Glomerular endothelial cell (primary cell): Measurements from ENCODE around the gene ZNRF1. TPM values are rescaled to one million over a fixed set of nuclear protein-coding genes. Genes with fewer than 3 reads are reported as not detected.

ENCODE experiments used
- DNase-seq: peaks from one replicate; pipeline ENCODE4 v3.0.0-alpha.2; 2011; ENCODE audit warnings: low read depth, low spot score; ENCODE audit errors: extremely low read depth
- total RNA-seq: library from RNA; depleted of rRNA; stranded (reverse); fragments of >200 nt; gene quantifications from 2 replicates; pipeline ENCODE4 v1.2.3, GENCODE V29; 2015

The ZNRF1 gene
- total RNA-seq, 1 donor from 2014 or later, result 50.2 TPM

DNA sequence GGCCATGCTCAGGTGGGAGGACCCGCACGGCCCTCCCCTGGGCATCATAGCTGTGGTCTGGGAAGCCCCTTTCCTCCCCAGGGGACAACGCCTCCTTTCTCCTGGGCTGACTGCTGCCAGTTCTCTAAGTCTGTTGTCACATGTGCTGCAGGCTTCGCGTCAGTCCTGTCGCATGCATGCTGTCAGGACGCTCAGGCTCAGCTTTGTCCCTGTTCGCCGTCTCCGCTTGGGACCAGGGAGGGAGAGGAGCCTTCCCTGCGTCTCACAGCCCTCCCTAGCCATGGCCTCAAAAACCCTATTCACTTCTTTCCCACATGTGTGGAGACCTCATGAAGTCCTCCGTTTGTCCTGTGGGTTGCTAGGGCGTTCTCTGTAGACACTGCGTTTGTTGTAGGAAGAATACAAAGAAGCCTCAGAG, 96.4 kb downstream of the ZNRF1 start:
- DNase-seq, result no peak

DNA sequence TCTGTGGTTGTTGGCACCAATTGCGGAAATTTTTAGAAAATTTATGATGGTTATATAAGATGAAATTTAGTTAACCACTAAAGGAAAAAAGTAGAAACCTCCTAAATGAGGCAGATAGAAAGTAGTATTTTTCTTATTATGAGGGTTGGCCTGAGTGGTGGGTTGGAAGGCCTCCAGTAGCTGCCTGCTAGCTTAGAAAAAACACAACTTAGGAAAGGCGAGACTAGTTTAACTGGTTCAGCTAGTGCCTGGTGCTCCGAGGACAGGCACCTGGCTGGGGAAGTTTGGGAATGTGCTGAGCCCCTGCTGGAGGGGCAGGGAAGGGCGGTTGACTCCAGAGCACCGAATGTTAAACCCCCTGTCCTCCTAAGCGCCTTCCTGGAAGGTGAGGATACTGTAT, 97.8 kb downstream of the ZNRF1 start:
- DNase-seq, result no peak

DNA sequence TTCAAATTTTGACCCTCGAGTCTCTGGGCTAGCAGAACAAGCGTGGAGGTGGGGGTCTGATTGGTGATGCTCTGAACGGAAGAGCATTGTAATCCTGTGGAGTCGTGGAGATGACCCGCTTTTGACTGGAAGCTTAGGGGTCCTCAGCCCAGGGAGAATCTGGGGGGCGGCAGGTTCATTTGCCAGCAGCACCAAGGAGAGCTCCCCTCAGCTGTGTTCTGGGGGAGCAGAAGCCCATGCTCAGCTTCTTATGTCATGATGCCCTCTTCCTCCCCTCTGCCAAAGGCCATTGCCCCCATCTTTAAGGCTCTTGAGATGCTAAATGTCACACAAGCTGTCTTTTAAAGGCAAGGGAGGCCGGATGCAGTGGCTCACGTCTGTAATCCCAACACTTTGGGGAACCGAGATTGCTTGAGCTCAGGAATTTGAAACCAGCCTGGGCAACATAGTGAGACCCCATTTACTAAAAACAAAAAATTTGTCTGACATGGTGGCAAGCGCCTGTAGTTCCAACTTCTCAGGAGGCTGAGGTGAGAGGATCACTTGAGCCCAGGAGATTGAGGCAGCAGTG, 98.5 kb downstream of the ZNRF1 start:
- DNase-seq, result no peak

DNA sequence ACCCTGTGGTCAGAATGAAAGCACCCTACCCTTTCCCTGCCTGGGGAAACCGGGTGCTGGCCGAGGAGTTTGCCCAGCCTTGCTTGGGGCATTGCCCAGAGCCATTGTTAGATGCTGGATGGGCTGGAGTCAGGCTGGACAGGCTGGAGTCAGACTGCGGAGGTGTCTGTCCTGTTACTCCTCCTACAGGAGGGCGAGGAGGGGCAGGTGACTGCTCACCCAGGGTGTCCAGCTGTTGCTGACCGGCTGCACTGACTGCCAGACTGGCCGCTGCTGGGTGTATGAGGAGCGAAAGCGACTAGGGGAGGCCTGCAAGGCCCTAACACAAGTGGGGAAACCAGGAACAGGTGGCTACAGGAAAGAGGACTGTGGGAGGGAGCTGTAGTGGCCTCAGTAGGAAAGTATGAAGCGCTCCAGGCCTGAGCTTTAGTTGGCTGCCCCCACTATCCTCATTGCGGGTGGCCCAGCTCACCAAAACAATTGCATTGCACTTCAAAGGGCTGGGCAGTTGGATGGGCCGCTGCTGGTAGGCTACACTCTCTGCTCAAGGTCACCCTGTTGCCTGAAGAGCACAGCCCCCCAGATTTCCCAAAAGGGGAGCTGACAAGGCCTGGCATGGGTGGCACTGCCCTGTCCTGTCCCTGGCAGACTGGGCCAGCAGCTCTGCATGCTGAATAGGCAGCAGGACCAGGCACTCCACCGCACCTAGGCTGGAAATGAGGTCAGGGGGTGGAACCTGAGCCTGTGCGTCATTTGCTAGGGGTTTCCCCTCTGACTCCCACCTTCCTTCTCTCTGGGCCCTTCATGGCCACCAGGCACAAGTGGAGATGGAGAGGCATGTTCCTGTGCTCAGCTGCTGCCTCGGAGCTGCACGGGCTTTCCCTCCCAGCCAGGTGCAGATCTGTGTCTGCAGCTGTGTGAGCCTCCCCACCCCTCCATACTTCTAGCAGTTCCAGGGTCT, 99.4 kb downstream of the ZNRF1 start:
- DNase-seq, result no peak

DNA sequence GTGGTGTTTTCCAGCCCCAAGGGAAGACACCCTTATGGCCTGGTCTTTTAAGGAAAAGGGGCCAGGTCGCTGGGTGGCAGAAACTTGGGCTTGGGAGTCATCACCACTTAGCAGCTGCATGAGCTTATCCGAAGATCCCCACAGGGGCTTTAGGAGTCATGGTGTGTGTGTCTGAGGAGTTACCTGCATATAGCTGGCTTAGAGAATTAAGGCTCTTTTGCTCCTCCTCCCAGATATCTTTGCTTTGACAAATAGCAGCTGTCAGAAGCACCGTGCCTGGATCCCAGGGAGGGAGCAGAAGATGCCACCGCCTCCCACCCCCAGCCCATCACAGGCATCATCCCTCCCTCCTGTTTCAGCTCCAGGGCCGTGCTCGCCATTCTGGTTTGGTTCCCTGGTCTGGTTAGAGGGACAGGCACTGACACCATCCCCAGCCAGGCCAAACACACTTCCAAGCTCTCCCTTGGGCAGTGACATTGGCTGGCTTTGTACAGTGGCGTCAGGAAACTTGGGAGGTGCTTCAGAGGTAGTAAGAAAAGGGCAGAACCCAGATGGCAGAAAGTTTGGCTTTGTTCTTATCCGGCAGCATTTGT, 100.3 kb downstream of the ZNRF1 start:
- no peak for DNase-seq

DNA sequence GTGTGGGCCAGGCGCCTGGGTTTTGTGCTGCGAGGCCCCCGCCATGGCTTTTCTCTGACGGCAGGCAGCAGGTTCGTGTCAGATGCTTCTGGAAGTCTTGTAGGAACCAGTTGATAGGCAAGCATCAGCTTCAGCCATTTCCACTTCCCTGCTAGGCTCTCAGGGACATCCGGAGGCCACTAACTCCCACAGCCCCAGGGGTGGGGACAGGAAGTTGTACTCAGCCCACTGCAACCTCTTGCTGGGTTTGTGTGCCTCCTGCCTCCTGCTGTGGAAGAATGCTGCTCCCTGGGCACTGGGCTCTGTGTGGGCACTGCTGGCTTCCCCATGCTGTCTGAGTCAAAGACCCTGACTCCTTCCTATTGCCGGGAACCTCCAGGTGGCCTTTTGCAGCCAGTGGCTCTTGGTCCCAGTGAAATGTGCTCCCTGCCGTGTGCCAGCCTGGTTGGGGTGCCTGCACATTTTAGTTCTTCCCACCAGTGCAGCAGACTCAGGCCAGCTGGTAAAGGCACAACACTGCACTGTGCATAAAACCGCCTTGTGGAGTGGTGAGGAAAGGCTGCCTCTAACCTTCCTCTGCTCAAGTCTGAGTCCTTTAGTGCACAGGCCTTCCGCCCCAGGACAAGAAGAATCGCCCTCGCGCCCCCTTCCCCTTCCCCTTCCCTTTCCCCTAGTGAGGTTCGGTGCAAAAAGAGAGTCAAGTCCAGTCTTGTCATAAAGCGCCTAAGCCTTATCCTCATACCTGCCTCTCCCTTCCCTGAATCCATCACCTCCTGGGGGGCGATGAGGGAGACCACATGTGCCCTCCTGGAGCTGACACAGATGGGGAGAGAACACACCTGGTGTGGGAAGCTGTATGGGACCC, 101.1 kb downstream of the ZNRF1 start:
- no peak for DNase-seq

DNA sequence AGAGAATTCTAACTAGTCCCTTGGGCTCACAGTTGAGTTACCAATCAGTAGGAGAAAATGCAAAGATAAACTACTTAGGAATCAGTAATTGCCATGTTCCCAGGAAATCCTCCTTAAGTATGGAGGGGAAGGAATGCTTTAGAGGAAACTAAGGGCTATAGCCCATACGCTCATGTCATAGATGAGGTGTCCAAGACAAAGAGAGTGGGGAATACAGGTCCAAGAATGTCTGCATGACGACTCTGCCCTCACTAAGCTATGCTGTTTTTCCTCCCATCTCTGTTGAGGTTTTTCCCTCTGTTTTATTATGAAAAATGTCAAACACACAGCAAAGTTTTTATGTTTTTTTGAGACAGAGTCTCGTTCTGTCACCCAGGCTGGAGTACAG, 101.8 kb downstream of the ZNRF1 start:
- no peak for DNase-seq

DNA sequence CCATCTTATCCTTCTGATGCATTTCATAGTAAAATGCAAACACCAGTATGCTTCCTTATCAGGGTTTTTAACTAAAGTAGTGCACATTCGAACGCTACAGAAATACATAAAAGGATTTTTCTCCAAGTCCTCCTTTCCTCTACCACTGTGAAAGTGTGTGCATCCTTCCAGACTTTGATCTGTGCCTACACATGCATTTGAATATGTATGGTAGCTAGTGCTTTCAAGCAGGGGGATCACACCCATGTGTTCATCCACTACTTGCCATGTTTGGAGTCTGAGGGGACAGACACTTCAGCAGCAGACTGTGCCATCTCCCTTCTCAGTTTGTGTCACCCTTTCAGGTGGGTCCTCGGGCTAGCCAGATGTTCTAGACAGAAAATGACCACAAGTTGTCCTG, 102.8 kb downstream of the ZNRF1 start:
- no peak for DNase-seq

DNA sequence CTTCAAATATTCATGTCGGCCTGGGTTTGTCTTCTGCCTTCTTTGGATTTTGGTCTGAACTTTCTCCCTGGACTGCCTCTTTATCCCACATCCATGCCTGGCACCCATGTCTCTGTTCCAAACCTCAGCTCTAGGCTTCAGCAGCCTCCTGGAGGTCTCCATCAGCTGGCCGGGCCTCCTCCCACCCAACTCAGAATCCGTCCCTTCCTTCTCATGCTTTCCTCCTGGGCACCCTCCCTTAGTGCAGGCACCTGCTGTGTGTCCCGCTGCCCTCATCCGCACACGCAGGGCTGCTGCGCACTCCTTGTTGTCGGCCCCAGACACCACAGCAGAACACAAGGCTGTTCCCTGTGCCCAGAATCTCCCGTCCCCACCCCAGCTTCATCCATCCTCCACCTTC, 103.8 kb downstream of the ZNRF1 start:
- no peak for DNase-seq

DNA sequence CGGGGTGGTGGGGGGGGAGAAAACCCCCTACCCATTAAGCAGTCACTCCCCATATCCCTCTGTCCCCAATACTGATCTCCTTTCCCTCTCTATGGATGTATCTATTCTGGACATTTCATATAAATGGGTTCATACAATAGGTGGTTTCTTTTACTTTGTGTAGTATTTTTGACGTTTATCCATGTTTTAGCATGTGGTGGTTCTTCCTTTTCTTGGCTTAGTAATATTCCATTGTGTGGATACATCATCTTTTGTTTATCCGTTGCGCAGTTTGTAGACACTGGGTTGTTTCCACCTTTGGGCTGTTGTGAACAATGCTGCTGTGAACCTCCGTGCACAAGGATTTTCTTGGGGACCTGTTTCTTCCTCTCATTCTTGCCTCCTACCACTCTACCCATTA, 105.2 kb downstream of the ZNRF1 start:
- no peak for DNase-seq

DNA sequence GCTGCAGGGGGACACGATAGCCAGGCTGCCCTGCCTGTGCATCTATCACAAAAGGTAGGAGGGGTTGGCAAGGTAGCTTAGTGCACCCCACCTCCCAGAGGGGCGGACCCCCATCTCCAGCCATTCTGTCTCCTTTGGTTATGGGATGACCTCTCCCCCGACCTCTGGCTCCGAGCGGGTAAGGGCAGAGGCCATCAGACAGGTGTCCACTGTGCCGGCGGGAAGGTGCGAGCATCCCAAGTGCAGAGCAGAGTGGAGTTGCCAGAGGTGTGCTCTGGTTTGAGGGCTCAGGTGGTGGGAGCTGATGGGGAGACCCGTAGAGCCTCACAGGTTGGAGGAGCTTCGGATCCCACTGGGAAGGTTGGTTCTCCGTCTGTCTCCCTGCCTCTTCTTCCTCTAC, 106.0 kb downstream of the ZNRF1 start:
- DNase-seq, result no peak

DNA sequence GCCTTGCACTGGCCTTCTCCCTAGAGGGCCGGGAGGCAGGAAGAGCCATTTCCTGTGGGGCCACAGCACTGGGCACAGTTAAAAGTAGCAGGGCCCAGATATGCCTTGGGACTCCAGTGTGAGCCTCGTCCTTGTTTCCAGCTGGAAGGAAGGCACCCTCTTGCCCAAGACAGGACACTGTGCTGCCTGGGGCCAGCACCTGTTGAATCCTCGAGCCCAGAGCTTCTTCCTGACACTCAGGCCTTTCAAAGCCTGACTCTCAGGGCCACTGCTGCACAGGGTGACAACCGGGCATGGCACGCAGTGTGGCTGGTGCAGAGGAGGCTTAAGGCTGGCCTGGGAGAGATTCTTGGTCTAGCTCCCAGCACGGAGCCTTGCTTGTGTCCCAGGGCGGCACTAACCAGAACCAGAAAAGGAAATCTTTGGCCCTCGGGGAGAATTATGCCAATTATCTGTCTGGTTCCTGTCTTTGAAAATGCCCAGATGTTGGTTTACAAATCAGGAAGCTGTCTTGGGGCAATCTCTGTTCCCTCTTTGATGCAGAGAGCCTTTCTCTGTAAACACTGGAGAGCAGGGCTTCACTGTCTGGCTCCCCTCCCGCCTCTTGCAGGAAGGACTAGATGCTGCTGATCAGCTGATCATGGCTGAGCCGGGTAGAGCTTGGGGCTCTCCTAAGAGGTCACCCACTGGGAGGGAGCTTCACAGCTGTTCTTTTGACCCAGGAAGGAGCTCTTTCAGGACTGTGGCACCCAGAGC, 106.7 kb downstream of the ZNRF1 start:
- DNase-seq, result no peak

DNA sequence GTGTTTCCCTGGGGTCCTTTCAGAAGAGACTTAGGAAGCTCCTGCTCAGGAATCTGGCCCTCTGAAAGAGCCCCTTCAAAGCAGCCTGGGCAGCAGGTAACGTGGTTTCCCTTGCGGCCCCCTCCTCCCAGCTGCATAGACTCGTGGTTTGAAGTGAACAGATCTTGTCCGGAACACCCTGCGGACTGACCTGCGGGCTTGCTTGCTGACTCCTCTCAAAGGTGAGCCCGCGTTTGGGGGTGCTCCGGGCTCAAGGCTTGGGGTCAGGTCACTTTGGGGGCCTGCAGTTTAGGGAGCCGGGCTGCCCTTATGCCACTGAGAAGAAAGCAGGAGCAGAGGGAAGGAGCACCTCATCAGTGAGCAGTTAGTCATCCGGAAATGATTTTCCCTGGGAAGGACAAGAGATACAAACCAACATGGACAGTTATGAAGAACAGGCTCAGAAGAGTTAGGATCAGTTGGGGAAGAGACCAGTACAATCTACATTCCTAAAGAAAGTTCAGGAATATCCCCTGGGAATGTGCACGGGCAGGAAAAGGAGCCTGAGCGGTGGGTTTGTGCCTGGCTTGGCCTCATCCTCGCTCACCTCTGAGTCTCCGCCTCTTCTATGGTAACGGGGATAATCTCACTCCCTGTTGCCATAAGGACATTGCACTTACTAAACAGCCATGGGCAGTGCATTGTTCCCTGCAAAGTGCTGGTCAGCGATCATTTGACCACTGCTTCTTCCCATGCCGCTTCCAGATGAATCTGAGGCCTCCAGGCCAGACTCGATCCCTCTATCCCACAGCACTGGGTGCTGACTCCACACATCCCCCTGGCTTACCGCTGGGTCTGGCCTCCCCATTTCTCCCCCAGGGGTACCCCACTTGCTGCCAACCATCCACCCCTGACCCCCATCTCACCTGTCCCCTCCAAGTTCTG, 107.8 kb downstream of the ZNRF1 start:
- DNase-seq, result no peak

DNA sequence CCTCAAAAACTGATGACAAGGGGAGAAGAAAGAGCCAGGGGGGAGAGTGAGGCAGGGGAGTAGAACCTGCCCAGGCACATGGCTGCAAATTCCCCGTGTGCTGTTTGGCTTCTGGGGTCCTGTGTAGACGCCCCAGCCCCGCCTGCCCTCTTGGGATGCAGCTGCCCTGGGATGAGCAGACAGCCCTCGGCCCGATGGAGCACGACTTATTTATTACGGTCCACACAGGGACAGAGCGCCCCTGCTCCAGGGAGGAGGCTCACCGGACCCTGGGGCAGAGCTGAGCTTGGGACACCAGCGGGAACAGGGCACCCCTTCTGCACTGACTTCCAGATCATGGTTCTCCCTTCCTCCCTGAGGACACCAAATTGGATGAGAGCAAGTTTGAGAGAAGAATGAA, 108.7 kb downstream of the ZNRF1 start:
- DNase-seq, result no peak

DNA sequence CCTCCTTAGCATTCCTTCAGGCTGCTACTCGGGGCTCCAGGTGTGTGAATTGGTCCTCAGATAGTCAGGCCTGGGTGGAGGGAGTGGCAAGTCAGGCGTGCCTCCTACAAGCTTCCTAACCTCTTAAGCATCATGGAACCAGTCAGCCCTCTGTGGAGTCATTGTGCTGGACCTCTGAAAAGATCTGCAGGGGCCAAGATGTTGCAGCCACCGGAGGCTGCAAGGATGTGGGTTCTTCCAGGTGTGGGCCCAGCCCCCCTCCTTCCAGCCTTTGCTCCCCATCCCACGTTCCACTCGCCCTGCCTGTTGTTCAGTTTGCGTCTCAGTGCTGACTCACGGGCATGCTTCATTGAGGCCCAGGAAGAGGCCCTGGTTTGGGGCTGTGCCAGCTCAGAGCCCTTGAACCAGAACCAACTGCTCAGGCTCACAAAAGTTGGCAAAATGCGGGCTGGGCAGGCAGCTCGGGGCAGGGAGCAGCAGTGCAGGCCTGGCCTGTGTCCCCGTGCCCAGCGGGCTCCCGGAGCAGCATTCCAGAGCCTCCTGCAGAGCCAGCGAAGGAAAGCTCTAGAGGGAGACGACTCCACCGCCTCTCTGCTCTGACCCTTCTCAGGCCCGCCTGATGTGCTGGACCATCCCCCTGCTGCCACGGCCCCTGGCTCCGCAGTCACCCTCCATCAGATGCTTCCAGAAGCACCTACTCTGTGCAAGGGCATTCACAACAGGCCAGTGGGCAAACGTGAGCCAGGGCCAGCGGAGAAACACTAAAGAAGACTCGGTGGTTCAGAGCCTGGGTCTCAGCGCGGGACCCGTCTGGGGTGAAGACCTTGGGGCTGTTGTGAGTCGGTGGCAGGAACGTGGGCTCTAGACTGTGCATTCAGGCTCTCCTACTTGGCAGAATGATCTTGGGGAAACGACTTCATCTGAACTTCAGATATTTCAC, 110.2 kb downstream of the ZNRF1 start:
- DNase-seq, result no peak

DNA sequence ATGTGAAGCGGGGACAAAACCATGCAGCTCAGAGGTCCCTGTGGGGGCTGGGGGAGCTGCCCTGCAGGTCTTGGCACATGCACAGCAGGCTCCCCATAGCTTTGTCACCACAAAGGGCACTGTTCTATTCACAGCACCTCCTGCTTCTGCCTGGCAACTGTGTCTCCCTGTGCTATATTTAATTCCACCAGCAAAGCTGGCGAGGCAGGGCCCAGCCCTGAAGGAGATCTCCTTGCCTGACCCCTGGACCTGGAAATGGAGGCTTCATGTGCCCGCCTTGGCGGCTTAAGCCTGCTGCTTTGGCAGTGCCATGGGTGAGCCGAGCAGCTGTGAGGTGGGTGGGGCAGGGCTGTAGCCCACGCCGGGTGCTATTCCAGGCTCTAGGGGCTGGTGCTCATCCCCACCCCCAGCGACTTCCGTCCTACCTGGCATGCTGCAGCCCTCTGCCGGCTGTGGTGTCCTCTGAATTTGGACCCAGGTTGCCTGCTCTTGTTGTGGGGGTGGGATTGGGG, 111.0 kb downstream of the ZNRF1 start:
- no peak for DNase-seq

DNA sequence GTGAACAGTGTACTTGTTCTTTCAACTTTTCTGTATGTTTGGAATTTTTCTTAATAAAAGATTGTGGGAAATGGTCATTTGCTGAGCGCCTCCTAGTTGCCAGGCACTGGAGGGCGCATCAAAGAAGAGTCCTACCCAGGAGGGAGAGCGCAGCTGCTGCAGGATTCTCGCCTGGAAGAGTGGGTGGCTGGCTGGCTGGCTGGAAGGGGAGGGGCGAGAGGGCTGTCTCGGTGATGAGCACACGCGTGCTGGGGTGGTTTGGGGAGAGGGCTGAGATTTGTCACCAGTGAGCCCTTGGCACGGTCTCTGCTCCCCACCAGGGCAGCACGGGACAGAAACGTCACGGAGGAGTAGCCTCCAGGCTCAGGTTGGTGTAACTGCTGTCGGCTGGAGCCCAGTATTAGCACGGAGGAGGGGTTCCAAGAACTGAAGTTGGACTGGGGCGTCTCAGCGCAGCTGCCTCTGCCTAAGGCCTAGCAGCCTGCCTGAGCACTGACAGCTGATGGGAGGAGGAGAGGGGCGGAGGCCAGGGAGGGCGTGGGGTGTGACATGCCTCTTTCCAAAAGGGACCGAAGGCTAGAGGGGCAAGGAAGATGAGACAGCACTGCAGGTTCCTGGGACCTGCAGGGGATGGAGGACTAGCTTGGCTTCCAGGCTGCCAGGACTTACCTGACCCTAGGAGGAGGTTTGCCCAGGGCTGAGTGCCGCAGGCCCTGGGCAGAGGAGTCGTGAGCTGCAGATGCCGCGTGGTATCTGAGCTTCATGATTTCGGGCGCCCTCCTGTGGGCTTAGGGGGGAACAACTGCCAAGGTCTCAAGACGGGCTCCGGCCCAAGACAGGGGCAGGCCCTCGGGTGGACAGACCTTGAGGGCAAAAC, 112.1 kb downstream of the ZNRF1 start:
- DNase-seq, result no peak
